AG08395 (cell line): Measurements from ENCODE around the gene ZNF883.
A peak's percentile ranks its signal among the peaks of the same experiment; 100 is the strongest.
"Not testable (repeated sequence)": the region's sequence is repeated elsewhere in the genome, so short reads cannot be mapped to it uniquely, and the experiment has no call there.

ENCODE experiments used
- DNase-seq: peaks from one replicate; pipeline ENCODE4 v3.0.0; 2012; ENCODE audit warnings: mixed read lengths, low spot score

Gene ZNF883

GRCh38 chr9:113011911-113012381 is at the start of gene ZNF883:
ZNF883 (minus strand) TSS chr9:113012192.
- peak; percentile 66 for DNase-seq

DNA sequence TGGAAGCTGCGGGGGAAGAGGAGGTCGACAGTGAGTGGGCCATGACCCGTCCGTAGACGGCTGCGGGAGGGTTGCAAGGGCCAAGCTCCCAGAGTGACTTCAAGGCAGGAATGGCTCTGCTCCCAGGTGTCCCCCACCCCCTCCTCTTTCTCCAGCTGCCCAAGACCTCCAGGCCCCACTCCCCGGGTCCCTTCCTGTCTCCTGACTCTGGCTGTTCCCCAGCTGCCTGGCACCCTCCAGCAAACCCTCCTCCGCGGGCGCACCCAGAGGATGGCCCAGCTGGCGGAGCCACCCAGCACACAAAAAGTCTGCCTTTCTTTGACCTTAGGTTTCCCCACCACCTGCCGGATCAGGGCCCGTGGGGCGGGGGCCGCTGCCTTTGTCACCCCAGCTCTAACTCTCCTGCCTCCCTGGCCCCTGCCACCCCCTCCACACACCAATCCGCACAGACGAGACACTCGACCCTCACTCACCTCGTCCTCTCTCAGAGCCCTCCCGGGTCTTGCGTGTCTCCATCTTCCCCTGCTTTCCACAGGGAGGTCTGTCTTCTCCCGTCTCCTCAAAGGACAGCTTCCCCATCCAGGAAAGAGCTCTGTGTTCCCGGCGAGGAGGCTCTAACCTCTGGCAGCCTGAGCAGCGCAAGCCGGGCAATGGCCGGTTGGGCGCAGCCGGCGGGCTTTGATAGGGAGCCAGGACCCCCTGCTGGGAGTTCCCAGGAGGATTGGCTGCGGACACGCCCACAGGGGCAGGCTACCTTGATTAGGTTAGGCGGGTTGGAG is 49.3 kb upstream of the ZNF883 start:
- not testable (repeated sequence) for DNase-seq

GRCh38 chr9:113059581-113060284 is 47.7 kb upstream of the ZNF883 start:
- DNase-seq = not testable (repeated sequence)

DNA sequence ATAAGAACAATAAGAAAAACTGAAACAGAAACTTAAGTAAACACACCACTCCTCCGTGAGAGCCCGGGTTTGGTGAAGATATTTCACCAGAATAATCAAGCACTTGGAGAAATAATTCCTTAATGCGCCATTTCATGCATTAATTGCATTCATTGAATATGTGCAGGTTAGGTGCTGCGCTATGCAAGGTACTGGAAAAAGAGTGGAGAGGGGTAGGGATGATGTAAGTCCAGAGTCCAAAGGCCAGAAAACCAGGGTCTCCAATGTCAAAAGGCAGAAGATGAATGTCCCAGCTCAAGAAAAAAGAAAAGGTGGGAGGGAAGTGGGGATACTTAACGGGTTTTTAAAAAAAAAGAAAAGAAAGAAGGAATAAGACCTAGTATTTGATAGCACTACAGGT is 45.2 kb upstream of the ZNF883 start:
- no peak for DNase-seq

- peak; percentile 97 for DNase-seq
Observed at GRCh38 chr9:113056191-113057106, 44.5 kb upstream of the ZNF883 start, which contains the start of gene ZFP37. ZFP37 (minus strand) TSS chr9:113056724; CDS start chr9:113056688, 36 bp downstream.

DNA sequence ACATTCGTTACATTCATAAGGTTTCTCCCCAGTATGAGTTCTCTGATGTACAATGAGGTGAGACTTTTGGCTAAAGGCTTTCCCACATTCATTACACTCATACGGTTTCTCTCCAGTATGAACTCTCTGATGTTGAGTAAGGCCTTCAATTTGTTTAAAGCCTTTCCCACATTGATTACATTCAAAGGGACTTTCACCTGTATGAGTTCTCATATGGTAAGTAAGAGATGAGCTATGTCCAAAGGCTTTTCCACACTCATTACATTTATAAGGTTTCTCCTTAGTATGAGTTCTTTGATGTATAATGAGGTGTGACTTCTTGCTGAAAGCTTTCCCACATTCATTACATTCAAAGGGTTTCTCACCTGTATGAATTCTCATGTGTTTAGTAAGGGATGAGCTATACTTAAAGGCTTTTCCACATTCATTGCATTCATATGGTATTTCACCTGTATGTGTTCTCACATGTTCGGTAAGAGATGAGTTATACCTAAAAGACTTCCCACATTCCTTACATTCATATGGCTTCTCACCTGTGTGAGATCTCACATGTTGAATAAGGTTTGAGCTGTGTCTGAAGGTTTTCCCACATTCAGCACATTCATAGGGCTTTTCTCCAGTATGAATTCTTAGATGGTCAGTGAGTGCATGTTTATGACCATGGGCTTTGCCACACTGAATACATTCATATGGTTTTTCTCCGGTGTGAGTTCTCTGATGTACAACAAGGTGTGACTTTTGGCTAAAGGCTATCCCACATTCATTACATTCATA is 31.1 kb upstream of the ZNF883 start:
- no peak for DNase-seq

DNA sequence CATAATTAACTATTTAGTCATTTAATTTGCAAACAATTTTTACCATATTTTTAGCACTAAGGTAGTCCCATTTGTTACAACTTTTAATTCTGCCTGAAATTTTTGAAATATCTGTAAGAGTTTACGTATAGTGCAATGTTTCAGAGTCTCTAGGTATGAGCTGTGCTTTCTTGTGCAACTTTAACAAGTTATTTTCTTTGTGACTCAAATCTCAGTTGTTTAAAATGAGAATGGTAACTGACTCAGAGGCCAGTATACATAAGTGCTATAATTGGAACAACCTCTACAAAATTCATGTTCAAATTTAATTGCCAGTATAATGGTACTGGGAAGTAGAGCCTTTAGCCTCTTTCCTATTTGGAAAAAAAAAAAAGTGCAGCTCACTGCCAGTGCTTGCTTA is 14.2 kb upstream of the ZNF883 start:
- DNase-seq = no peak

DNA sequence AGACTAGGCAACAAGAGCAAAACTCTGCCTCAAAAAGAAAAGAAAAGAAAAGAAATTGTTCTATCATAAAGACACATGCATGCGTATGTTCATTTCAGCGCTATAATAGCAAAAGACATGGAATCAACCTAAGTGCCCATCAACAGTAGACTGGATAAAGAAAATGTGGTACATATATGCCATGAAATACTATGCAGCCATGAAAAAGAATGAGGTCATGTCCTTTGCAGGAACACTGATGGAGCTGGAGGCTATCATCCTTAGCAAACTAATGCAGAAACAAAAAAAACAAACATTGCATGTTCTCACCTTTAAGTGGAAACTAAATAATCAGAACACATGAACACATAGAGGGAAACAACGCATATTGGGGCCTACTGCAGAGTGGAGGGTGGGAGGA is 6.3 kb upstream of the ZNF883 start:
- no peak for DNase-seq

DNA sequence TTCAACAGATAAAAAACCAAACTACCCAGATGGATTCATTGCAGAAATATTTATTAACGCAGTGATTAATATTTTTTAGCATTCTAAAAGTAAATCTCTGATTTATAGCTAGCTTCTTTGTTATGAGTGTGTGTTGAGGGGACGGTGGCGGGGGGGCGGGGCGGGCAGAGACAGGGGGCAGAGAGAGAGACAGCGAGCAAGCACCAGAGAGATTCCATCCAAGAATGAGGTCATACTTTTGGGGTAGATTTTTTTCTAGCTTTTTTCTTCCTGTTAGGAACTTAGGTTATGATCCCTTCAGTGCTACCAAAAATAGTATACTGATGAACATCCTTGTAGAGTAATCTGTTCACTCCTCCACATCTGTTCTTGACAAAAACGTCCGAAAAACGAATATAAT is 500 bp upstream of the ZNF883 start:
- DNase-seq = no peak

DNA sequence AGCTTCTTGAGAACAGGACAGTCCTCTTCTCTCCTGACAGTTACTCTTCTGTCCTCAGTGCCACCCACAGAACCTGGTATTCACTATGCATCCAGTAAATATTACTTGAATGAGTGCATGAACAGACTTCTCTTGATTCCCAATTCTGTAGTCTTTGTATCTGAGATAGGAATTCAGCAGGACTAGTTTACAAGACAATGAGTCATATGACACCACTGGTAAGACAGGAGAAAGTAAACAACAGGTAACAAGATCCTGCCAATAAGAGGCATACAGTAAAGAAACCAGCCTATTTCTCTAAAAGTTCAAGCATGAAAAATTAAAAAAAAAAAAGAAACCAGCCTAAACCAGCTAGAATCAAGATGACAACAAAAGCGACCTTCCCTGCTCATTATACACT is 6.2 kb downstream of the ZNF883 start:
- DNase-seq = no peak

DNA sequence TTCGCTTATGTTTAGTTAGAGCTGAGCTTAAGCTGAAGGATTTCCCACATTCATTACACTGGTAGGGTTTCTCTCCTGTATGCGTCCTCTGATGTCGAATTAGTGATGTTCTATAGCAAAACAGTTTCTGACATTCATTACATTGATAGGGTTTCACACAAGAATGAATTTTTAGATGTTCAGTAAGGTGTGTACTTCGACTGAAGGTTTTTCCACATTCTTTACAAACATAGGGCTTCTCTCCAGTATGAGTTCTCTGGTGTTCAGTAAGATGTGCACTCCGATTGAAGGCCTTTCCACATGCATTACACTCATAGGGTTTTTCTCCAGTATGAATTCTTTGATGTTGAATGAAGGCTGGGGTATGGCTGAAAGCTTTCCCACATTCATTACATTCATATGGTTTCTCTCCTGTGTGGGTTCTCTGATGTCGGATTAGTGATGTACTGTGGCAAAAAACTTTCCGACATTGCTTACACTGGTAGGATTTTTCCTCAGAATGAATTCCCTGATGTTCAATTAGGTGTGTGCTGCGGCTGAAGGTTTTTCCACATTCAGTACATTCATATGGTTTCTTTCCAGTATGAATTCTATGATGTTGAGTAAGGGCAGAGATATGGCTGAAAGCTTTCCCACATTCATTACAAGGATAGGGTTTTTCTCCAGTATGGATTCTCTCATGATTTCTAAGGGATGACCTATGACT is 14.6 kb downstream of the ZNF883 start:
- no peak for DNase-seq

GRCh38 chr9:112971415-112971814 is 40.6 kb downstream of the ZNF883 start:
- peak; percentile 24 for DNase-seq

DNA sequence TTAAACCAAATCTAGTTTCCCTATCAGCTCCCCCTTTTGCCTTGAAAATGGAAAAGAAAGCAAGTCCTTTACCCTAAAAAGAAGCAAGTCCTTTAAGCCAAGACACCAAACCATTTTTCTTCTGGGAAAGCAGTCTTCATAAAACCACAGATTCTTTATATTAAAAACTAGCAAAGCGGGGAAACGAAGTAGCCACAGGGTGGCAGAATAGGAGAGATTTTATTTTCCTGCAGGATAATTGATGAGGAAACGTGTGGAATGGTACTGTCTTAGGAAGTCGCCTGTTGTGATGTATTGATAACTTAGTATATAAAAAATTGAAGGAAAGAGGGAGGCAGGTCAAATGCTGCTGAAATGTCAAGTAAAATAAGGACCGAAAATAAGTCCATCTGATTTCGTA is 41.1 kb downstream of the ZNF883 start:
- peak; percentile 11 for DNase-seq

DNA sequence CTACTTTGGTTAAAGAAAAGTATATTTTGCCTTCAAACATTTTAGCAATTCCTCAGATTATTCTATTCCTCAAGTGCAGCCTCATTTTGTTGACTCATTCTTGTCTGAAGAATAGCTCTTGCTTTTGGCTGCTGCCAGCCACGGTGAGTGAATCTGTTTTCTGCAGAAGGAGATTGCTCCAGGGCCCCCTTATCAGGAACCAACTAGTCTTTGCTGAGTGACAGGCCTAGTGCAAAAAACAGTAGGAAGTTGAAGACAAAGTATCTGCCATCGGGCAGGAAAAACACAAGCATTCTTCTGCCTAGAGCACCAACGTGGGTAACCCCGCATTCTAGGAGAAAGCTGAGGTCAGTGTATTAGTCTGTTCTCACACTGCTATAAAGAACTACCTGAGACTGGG is 42.3 kb downstream of the ZNF883 start:
- no peak for DNase-seq

GRCh38 chr9:112955550-112955949 is 56.4 kb downstream of the ZNF883 start:
- DNase-seq = no peak

DNA sequence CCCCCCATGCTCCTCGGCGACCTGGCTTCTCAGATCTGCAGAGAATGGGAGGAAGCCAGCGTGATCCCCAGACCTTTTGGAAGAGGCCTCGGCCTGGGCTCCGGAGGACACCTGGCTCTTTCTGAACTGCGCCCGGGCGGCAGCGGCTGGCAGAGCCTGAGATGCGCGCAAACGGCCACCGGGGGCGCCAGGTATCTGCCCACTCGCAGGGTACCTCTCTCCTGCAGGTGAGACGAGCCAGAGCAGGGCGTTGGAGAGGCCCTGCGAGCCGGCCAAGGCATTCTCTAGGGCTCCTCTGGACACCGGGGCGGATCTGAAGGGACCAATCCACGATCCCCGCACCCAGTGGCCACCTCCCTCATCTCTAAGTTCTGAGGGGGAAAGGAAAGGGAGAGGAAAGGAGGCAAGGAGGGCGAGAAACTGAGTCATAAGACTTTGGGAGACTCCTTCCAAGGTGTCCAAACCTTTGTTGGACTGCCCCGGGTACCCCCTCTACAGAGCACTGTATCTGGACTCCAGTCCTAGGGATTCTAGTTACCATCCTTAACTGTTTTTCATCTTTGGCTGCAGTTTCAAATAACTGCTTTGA is 66.3 kb downstream of the ZNF883 start:
- DNase-seq = no peak

- no peak for DNase-seq
Observed at GRCh38 chr9:112939418-112939817, 72.6 kb downstream of the ZNF883 start.

GRCh38 chr9:112933696-112934095 is 78.3 kb downstream of the ZNF883 start:
- DNase-seq = no peak

DNA sequence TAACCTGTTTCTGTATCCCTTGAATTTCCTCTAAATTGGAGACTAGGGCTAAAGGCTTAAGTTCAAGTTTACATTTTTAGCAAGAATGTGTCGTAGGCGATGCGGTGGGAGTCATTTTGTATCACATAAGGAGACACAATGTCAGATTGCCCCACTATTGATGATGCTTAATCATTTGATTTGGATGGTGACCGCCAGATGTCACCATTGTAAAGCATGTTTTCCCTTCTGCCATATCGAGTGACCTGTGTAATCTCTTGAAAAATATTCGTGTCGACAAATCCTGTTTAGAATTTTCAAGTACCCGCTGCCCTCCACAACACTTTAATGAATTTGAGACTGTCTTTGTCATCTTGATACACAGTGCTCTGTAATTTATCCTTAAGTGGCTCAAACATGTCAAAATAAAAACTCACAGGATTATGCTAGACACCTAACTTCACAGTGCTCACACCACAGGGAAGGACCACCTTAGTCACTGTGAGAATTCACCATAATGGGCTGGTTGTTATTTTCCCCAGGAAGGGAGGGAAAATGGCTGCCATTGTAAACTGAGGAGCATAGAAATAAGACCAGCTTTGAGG is 86.8 kb downstream of the ZNF883 start:
- DNase-seq = peak; percentile 43

DNA sequence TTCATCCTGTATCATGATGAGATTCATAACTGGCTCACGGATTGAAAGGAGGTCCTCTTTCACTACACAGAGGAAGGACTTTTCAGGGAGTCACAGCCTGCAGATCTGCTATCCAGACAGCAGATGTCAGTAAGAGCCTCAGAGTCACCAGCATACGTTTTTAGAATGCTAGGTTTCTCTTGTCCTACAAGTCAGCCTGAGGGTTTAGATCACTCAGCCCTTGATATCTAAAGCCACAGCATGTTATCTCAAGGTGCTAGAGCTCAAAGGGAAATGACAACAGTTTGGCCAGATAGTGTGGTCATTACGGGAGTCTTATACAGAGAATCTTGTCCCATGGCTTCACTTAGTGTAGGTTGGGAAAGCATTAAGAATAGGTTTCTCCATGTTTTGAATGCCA is 90.4 kb downstream of the ZNF883 start:
- peak; percentile 57 for DNase-seq
